GM18505 (cell line): Measurements from ENCODE around the gene NOTCH4.

ENCODE experiments used
- ATAC-seq: cut with Tn5 transposase; IDR thresholded peaks from one replicate; pipeline ENCODE4 v1.9.1; 2021; ENCODE audit not compliant: unreplicated experiment
- POLR2A ChIP-seq: IDR thresholded peaks from 4 replicates; pipeline ENCODE4 v1.6.1; 2011; ENCODE audit warnings: borderline replicate concordance; ENCODE audit not compliant: insufficient read depth, insufficient read length; ENCODE audit errors: extremely low read depth

Gene NOTCH4

GRCh38 chr6:32146287-32146686 is 77.6 kb downstream of the NOTCH4 start:
- no peak for ATAC-seq
- no peak for TF ChIP-seq POLR2A
